HepG2 (cell line): Measurements from ENCODE around the gene TRIM9. TPM values are rescaled to one million over a fixed set of nuclear protein-coding genes. Genes with fewer than 3 reads are reported as not detected.

Experiments
- ATAC-seq: fragments of 200-7000 bp; cut with Tn5 transposase; 3 replicates; pipeline ENCODE4 v1.9.1; 2020; ENCODE audit warnings: mild to moderate bottlenecking, moderate library complexity
- BruUV-seq: library from RNA; stranded (reverse); fragments of 400-500 nt; replicated peaks from 2 replicates; lab custom pipeline; 2021; lab: Mats Ljungman, UMichigan
- CTCF ChIA-PET: fragments of 300-600 bp; formaldehyde crosslinking; extraction: SDS; loops from one replicate; lab custom pipeline; 2021; ENCODE audit warnings: low total read pairs, inconsistent platforms, low intra/inter-chr PET ratio; lab: Yijun Ruan, JAX
- POLR2A ChIA-PET: fragments of 350-600 bp; sonication (Branson Sonifier 250); formaldehyde crosslinking; loops from one replicate; lab custom pipeline; 2020; ENCODE audit warnings: antibody characterized with exemption, inconsistent platforms; lab: Yijun Ruan, JAX
- DNase-seq: peaks from one replicate; pipeline ENCODE4 v3.0.0-alpha.2; 2015; ENCODE audit warnings: low spot score
- FAIRE-seq: peaks from 3 replicates; lab custom pipeline; 2011; peaks lifted over from hg19 to GRCh38; lab: Jason Lieb, UNC
- H2AFZ ChIP-seq: one replicate; pipeline ENCODE4 v1.6.1; 2011; ENCODE audit warnings: low read length, inconsistent platforms
- H3K27ac ChIP-seq: fragments of 300-600 bp; 3 replicates; pipeline ENCODE4 v1.8.0; 2011; ENCODE audit warnings: mixed run types, mild to moderate bottlenecking, mixed read lengths, low read length, inconsistent platforms; ENCODE audit not compliant: insufficient read depth; ENCODE audit errors: extremely low read length
- H3K27me3 ChIP-seq, 2 experiments: fragments of 200-600 bp in 1 of 2; 2 replicates in 1 of 2; 3 replicates in 1 of 2; pipeline versions ENCODE4 v1.6.0 to v1.8.0; 2011; ENCODE audit warnings: low read length in 2 of 2, mild to moderate bottlenecking in 2 of 2, moderate library complexity in 2 of 2, inconsistent platforms in 1 of 2; ENCODE audit not compliant: insufficient read depth in 2 of 2, control insufficient read depth in 1 of 2
- H3K36me3 ChIP-seq, 2 experiments: fragments of 200-600 bp in 1 of 2; replicated peaks in 1 of 2; 2 replicates in 1 of 2; 3 replicates in 1 of 2; pipeline versions ENCODE4 v1.5.1 to v1.8.0; 2011; ENCODE audit warnings: low read length in 2 of 2, inconsistent platforms in 1 of 2; ENCODE audit not compliant: insufficient read depth in 2 of 2, control insufficient read depth in 1 of 2
- H3K4me1 ChIP-seq: 2 replicates; pipeline ENCODE4 v1.5.1; 2012; ENCODE audit warnings: low read length, inconsistent platforms; ENCODE audit not compliant: insufficient read depth
- H3K4me2 ChIP-seq: 2 replicates; pipeline ENCODE4 v1.6.0; 2011; ENCODE audit warnings: low read depth, low read length, inconsistent platforms
- H3K4me3 ChIP-seq, 3 experiments: fragments of 200-600 bp in 1 of 3; sonication (generic), shearing (Covaris generic) in 1 of 3; replicated peaks in 1 of 3; 2 replicates each; pipeline ENCODE4 v1.5.1; 2011 to 2016; ENCODE audit warnings: low read length in 3 of 3, inconsistent platforms in 2 of 3, low read depth in 2 of 3, mild to moderate bottlenecking in 2 of 3, control low read depth in 1 of 3, mixed read lengths in 1 of 3; ENCODE audit not compliant: insufficient read depth in 1 of 3
- H3K79me2 ChIP-seq: one replicate; pipeline ENCODE4 v1.6.1; 2011; ENCODE audit warnings: low read length, inconsistent platforms; ENCODE audit not compliant: insufficient read depth
- H3K9ac ChIP-seq: 2 replicates; pipeline ENCODE4 v1.6.0; 2011; ENCODE audit warnings: mild to moderate bottlenecking, low read depth, low read length, inconsistent platforms; ENCODE audit not compliant: insufficient read depth
- H3K9me3 ChIP-seq: 2 replicates; pipeline ENCODE4 v1.5.1; 2012; ENCODE audit warnings: mild to moderate bottlenecking, low read length
- H4K20me1 ChIP-seq: 2 replicates; pipeline ENCODE4 v1.6.0; 2011; ENCODE audit warnings: inconsistent platforms, mild to moderate bottlenecking, low read length, moderate library complexity; ENCODE audit not compliant: insufficient read depth
- ASH2L ChIP-seq: fragments of 300-600, 200-600 bp; sonication (generic); IDR thresholded peaks from 2 replicates; pipeline ENCODE4 v1.7.0; 2017; ENCODE audit warnings: low read depth, mild to moderate bottlenecking, moderate library complexity, mixed read lengths, low read length; ENCODE audit not compliant: insufficient read length
- MTA3 ChIP-seq: sonication (generic); formaldehyde crosslinking; IDR thresholded peaks from 2 replicates; pipeline ENCODE4 v1.4.0; 2020; ENCODE audit warnings: missing genetic modification reagents
- MYNN ChIP-seq: sonication (generic); formaldehyde crosslinking; IDR thresholded peaks from 2 replicates; pipeline ENCODE4 v1.4.0; 2020; ENCODE audit warnings: mild to moderate bottlenecking, low read depth, missing genetic modification reagents
- TEAD2 ChIP-seq: sonication (generic); formaldehyde crosslinking; IDR thresholded peaks from 2 replicates; pipeline ENCODE4 v1.9.0; 2021; ENCODE audit warnings: missing genetic modification reagents
- YEATS4 ChIP-seq: sonication (generic); formaldehyde crosslinking; IDR thresholded peaks from 2 replicates; pipeline ENCODE4 v1.4.0; 2020; ENCODE audit warnings: missing genetic modification reagents, borderline replicate concordance
- ZFP36 ChIP-seq: fragments of 150-350 bp; IDR thresholded peaks from 2 replicates; pipeline ENCODE4 v1.6.1; 2018; ENCODE audit warnings: borderline replicate concordance, low read length, low read depth; ENCODE audit not compliant: partially characterized antibody
- ZKSCAN1 ChIP-seq: fragments of 150-350 bp; IDR thresholded peaks from 2 replicates; pipeline ENCODE4 v1.6.1; 2014; ENCODE audit warnings: low read length
- ZKSCAN8 ChIP-seq: IDR thresholded peaks from 2 replicates; pipeline ENCODE4 v1.6.1; 2016; ENCODE audit warnings: borderline replicate concordance, missing genetic modification reagents, missing compliant biosample characterization
- ZNF777 ChIP-seq: sonication (generic); formaldehyde crosslinking; IDR thresholded peaks from 2 replicates; pipeline ENCODE4 v1.4.0; 2020; ENCODE audit warnings: missing genetic modification reagents
- WGBS: methylation state at CpG from one replicate; pipeline ENCODE4 v1.1.6; 2017; ENCODE audit warnings: low lambda C conversion rate; 5-methylcytosine and 5-hydroxymethylcytosine counted together
- in situ Hi-C: cut with HindIII; loops from 2 replicates; pipeline ENCODE4 v1.10.0; 2017; ENCODE audit warnings: low pct_unique_long_range_greater_than_20kb; ENCODE audit not compliant: extremely low pct_ligation_motif_present
- intact Hi-C: fragments of 100-400 bp; cut with micrococcal nuclease; formaldehyde crosslinking; loops from one replicate; pipeline ENCODE4 v1.10.0; 2022; ENCODE audit not compliant: unreplicated experiment
- polyA plus RNA-seq, 8 experiments: library from polyadenylated mRNA; depleted of rRNA in 3 of 8; stranded (reverse) in 7 of 8; unstranded in 1 of 8; fragments of >200 nt; fragmentation: Illumina TruSeq in 4 of 8; extraction: Trizol in 4 of 8; gene quantifications; 2 replicates each; pipeline versions ENCODE4 v1.2.1 to v1.2.3, GENCODE V29; 2011 to 2016; ENCODE audit warnings: low read depth in 4 of 8, missing spikeins in 1 of 8, mixed read lengths in 1 of 8; ENCODE audit not compliant: insufficient read depth in 1 of 8
- total RNA-seq, 5 experiments: library from RNA; depleted of rRNA; stranded (reverse); fragments of >200 nt; fragmentation: Illumina TruSeq; extraction: Trizol; gene quantifications; 2 replicates each; pipeline ENCODE4 v1.2.3, GENCODE V29; 2016; ENCODE audit warnings: low read depth in 1 of 5

The TRIM9 gene
- total and polyA plus RNA-seq, 2 of the 13 experiments (the other 11 are each of a cell fraction or from before 2014, with no cell fraction given), result 0.04 to 0.07 TPM

- H3K4me3 ChIP-seq, result no peak overlapping the region
- in situ Hi-C loops, result no loop called here
- H3K79me2 ChIP-seq, result no peaks in the 10 kb centered on the region
- no peak overlapping the region for H3K9ac ChIP-seq
- H3K27me3 ChIP-seq, result peaks cover 3 to 23% of the 10 kb centered on the region in 2 experiments; a peak in 3 of 5 replicates
- WGBS, result 13% methylated on average over 5 of the region's 5 CpGs
- no peaks in the 10 kb centered on the region for H4K20me1 ChIP-seq
- TF ChIP-seq MYNN (no peak), ZKSCAN1 (no peak), TEAD2 (CRISPR knock-in tag) (no peak), ZNF777 (CRISPR knock-in tag) (no peak), ZKSCAN8 (CRISPR knock-in tag) (no peak), ZFP36 (no peak), YEATS4 (CRISPR knock-in tag) (no peak), MTA3 (CRISPR knock-in tag) (no peak), ASH2L (no peak)
- DNase-seq (no peak), FAIRE-seq (no peak), ATAC-seq (no peak)
- ChIA-PET CTCF (no interaction called here), POLR2A (no interaction called here)
- no peak overlapping the region for H3K4me2 ChIP-seq
- H3K9me3 ChIP-seq, result no peaks in the 10 kb centered on the region
- intact Hi-C loops, result no loop called here
- no peaks in the 10 kb centered on the region for H3K36me3 ChIP-seq
- H2AFZ ChIP-seq, result no peak overlapping the region
- 0 out of 2 replicates have a peak, but pooled peaks cover 6% of the 10 kb centered on the region for H3K4me1 ChIP-seq
- H3K27ac ChIP-seq, result no peak overlapping the region
- BruUV-seq, result no TSS peak
Measured at GRCh38 chr14:50979941-50980850, 114.7 kb downstream of the TRIM9 start.
